Ovary (tissue), 3 donors: ENCODE measurements around the gene TEX101.

Experiments
- CTCF ChIP-seq, 3 donors: fragments of 450-650 bp in 2 of 3; fragments of 200-600 bp in 1 of 3; IDR thresholded peaks; one replicate each; pipeline versions ENCODE4 v1.5.1 to v1.8.0; 2016 to 2022; ENCODE audit warnings: antibody characterized with exemption in 3 of 3, mild to moderate bottlenecking in 1 of 3
- POLR2A ChIP-seq: fragments of 450-650 bp; IDR thresholded peaks from one replicate; pipeline ENCODE4 v1.6.1; 2017; ENCODE audit warnings: antibody characterized with exemption, mild to moderate bottlenecking, moderate library complexity
- donor health status: DM: no; HTN: no; CAD: no.

GRCh38 chr19:43467276-43467675, 52.6 kb downstream of the TEX101 start:
- TF ChIP-seq CTCF (IDR thresholded peaks at IDR 0.05) (no peak), POLR2A (no peak)
